PC-9 (cell line): ENCODE data around the gene GMDS. TPM values are rescaled to one million over a fixed set of nuclear protein-coding genes. Genes with fewer than 3 reads are reported as not detected.

ENCODE experiments used
- BruUV-seq: library from RNA; stranded (reverse); fragments of 400-500 nt; replicated peaks from 2 replicates; lab custom pipeline; 2021; lab: Mats Ljungman, UMichigan
- CTCF ChIA-PET: fragments of 300-600 bp; sonication (Branson Sonifier 250); formaldehyde crosslinking; loops from one replicate; lab custom pipeline; 2022; ENCODE audit warnings: antibody characterized with exemption; lab: Charles Lee
- POLR2A ChIA-PET: fragments of 300-600 bp; sonication (Branson Sonifier 250); formaldehyde crosslinking; loops from one replicate; lab custom pipeline; 2022; ENCODE audit warnings: antibody characterized with exemption; ENCODE audit not compliant: unreplicated experiment; lab: Charles Lee
- DNase-seq, 2 experiments: peaks; one replicate each; pipeline versions ENCODE4 v3.0.0 to v3.0.0-alpha.2; 2015 to 2022; ENCODE audit warnings: mixed read lengths in 1 of 2
- H2AFZ ChIP-seq: fragments of 200-600 bp; sonication (generic); 2 replicates; pipeline ENCODE4 v1.8.1; 2017; ENCODE audit warnings: antibody characterized with exemption
- H3F3A ChIP-seq: fragments of 200-600 bp; sonication (generic); 2 replicates; pipeline ENCODE4 v1.8.1; 2017; ENCODE audit warnings: antibody characterized with exemption, mild to moderate bottlenecking, low read depth; ENCODE audit not compliant: insufficient read depth
- H3K27ac ChIP-seq: fragments of 200-600 bp; sonication (generic); 2 replicates; pipeline ENCODE4 v1.6.1; 2016; ENCODE audit warnings: mixed run types
- H3K27me3 ChIP-seq: fragments of 200-600 bp; sonication (generic); 2 replicates; pipeline ENCODE4 v1.6.1; 2016; ENCODE audit warnings: low read depth, mixed run types; ENCODE audit not compliant: insufficient read depth
- H3K36me3 ChIP-seq: fragments of 200-600 bp; sonication (generic); 2 replicates; pipeline ENCODE4 v1.6.1; 2016; ENCODE audit warnings: low read depth, mixed run types
- H3K4me1 ChIP-seq: fragments of 200-600 bp; sonication (generic); replicated peaks from 2 replicates; pipeline ENCODE4 v1.6.1; 2016; ENCODE audit warnings: mixed run types; ENCODE audit not compliant: insufficient read depth
- H3K4me2 ChIP-seq: fragments of 200-600 bp; sonication (generic); 2 replicates; pipeline ENCODE4 v1.6.1; 2017; ENCODE audit warnings: mixed run types
- H3K4me3 ChIP-seq: fragments of 200-600 bp; sonication (generic); 2 replicates; pipeline ENCODE4 v1.6.1; 2016; ENCODE audit warnings: mixed run types
- H3K79me2 ChIP-seq: fragments of 200-600 bp; sonication (generic); 2 replicates; pipeline ENCODE4 v1.6.1; 2017; ENCODE audit warnings: low read depth, mixed run types
- H3K9me2 ChIP-seq: fragments of 200-600 bp; sonication (generic); 2 replicates; pipeline ENCODE4 v1.8.1; 2017; ENCODE audit warnings: mild to moderate bottlenecking; ENCODE audit not compliant: insufficient read depth
- H3K9me3 ChIP-seq: fragments of 200-600 bp; sonication (generic); 2 replicates; pipeline ENCODE4 v1.8.1; 2016; ENCODE audit warnings: low read depth; ENCODE audit not compliant: insufficient read depth
- H4K20me1 ChIP-seq: fragments of 200-600 bp; sonication (generic); 2 replicates; pipeline ENCODE4 v1.8.1; 2017; ENCODE audit not compliant: insufficient read depth
- CTCF ChIP-seq: fragments of 200-600 bp; sonication (generic); conservative IDR thresholded peaks from 2 replicates; pipeline ENCODE4 v1.6.1; 2017; ENCODE audit warnings: mixed run types, antibody characterized with exemption, mild to moderate bottlenecking, moderate library complexity
- EZH2 ChIP-seq: fragments of 200-600 bp; sonication (generic); IDR thresholded peaks from 2 replicates; pipeline ENCODE4 v1.8.0; 2017; ENCODE audit warnings: antibody characterized with exemption, low read depth
- intact Hi-C: fragments of 100-400 bp; cut with micrococcal nuclease; formaldehyde crosslinking; loops from one replicate; pipeline ENCODE4 v1.10.0; 2022; ENCODE audit not compliant: unreplicated experiment
- total RNA-seq: library from RNA; stranded (reverse); gene quantifications from 2 replicates; pipeline ENCODE4 v1.2.3, GENCODE V29; 2021

The GMDS gene
- total RNA-seq, 1 experiment from 2014 or later: 30.1 TPM

- peaks cover 26% of the 10 kb centered on the region for H3F3A ChIP-seq
- H3K9me2 ChIP-seq: no peaks in the 10 kb centered on the region
- no peaks in the 10 kb centered on the region for H3K9me3 ChIP-seq
- H3K27ac ChIP-seq: no peak overlapping the region
- no peaks in the 10 kb centered on the region for H3K79me2 ChIP-seq
- CTCF ChIA-PET: no interaction called here
- POLR2A ChIA-PET: no interaction called here
- no peak for TF ChIP-seq EZH2
- H3K4me3 ChIP-seq: no peak overlapping the region
- intact Hi-C loops: loop anchor here (5.0 to 10.0 kb wide), 2 partner anchors 42 to 340 kb away; no protein-coding TSS in a partner anchor
- no peaks in the 10 kb centered on the region for H4K20me1 ChIP-seq
- H3K4me1 ChIP-seq: peaks cover 53% of the 10 kb centered on the region
- no peaks in the 10 kb centered on the region for H3K27me3 ChIP-seq
- H2AFZ ChIP-seq: no peak overlapping the region
- no peaks in the 10 kb centered on the region; the same call in 1 of the 2 replicates for H3K36me3 ChIP-seq
- no peak overlapping the region for H3K4me2 ChIP-seq
- BruUV-seq: no TSS peak
- no peak for DNase-seq
These were observed 480.9 kb downstream of the GMDS start for GRCh38 chr6:1764397-1764987.

- Histone ChIP-seq H3K9me3 (no peaks in the 10 kb centered on the region), H3K79me2 (no peaks in the 10 kb centered on the region), H4K20me1 (no peaks in the 10 kb centered on the region), H3K27ac (peak overlapping the region; percentile 63), H3K4me1 (peaks cover 45% of the 10 kb centered on the region), H3K36me3 (no peaks in the 10 kb centered on the region; the same call in 1 of the 2 replicates), H2AFZ (no peak overlapping the region), H3K4me2 (peak overlapping the region; percentile 21), H3K27me3 (no peaks in the 10 kb centered on the region), H3K4me3 (no peak overlapping the region), H3F3A (peaks cover 23% of the 10 kb centered on the region), H3K9me2 (no peaks in the 10 kb centered on the region)
- peak; percentile 49 to 85 for DNase-seq
- BruUV-seq: no TSS peak
- intact Hi-C loops: loop anchor here (2.0 to 10.0 kb wide), 3 partner anchors 41 to 341 kb away; no protein-coding TSS in a partner anchor
- no peak for TF ChIP-seq EZH2
- no peak for TF ChIP-seq CTCF
- ChIA-PET POLR2A (interaction anchor here (0.5 to 0.6 kb wide), 2 partner anchors 278 to 669 kb away, joined by 4 to 8 read pairs; no protein-coding TSS in a partner anchor), CTCF (no interaction called here)
These were observed 482.0 kb downstream of the GMDS start for GRCh38 chr6:1763404-1763803.

- Histone ChIP-seq H4K20me1 (no peaks in the 10 kb centered on the region), H3K79me2 (no peaks in the 10 kb centered on the region), H3K27ac (no peak overlapping the region), H3K4me2 (no peak overlapping the region), H2AFZ (no peak overlapping the region), H3K27me3 (no peaks in the 10 kb centered on the region), H3K9me3 (no peaks in the 10 kb centered on the region), H3K4me1 (peaks cover 33% of the 10 kb centered on the region), H3K36me3 (no peaks in the 10 kb centered on the region; the same call in 1 of the 2 replicates), H3F3A (peaks cover 12% of the 10 kb centered on the region), H3K4me3 (no peak overlapping the region), H3K9me2 (no peaks in the 10 kb centered on the region)
- no TSS peak for BruUV-seq
- no peak for DNase-seq
- no peak for TF ChIP-seq CTCF
- intact Hi-C loops: loop anchor here (2.0 to 10.0 kb wide), 3 partner anchors 40 to 343 kb away; no protein-coding TSS in a partner anchor
- CTCF ChIA-PET: no interaction called here
- POLR2A ChIA-PET: no interaction called here
These were observed 483.2 kb downstream of the GMDS start for GRCh38 chr6:1762203-1762602.
